ENCODE measurements around the gene TDG.

TDG gene

DNA sequence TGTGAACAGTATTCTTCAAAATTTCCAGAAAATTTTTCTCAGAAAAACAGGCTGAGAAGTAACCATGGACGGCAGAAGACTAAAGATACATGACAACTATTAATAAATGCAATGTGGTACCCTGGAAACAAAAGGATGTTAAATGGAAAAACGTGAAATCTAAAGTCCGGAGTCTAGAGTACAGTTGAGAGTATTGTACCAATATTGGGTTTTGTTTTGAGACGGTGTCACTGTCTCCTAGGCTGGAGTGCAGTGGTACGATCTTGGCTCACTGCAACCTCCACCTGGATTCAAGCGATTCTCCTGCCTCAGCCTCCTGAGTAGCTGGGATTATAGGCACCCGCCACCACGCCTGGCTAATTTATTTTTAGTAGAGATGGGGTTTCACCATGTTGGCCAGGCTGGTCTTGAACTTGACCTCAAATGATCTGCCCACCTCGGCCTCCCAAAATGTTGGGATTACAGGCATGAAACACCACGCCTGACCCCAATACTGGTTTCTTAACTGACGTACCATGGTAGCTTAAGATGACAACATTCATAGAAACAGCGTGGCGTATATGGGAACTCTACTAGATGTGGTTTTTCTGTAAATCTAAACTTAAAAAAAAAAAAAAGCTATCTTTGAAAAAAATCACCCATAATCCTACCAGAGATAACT is 16.8 kb upstream of the TDG start (continued):
- TF ChIP-seq, protein P1, sequence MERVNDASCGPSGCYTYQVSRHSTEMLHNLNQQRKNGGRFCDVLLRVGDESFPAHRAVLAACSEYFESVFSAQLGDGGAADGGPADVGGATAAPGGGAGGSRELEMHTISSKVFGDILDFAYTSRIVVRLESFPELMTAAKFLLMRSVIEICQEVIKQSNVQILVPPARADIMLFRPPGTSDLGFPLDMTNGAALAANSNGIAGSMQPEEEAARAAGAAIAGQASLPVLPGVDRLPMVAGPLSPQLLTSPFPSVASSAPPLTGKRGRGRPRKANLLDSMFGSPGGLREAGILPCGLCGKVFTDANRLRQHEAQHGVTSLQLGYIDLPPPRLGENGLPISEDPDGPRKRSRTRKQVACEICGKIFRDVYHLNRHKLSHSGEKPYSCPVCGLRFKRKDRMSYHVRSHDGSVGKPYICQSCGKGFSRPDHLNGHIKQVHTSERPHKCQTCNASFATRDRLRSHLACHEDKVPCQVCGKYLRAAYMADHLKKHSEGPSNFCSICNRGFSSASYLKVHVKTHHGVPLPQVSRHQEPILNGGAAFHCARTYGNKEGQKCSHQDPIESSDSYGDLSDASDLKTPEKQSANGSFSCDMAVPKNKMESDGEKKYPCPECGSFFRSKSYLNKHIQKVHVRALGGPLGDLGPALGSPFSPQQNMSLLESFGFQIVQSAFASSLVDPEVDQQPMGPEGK (CRISPR knock-in tag; IDR thresholded peaks at IDR 0.05; ENCODE audit: borderline replicate concordance) = no peak

DNA sequence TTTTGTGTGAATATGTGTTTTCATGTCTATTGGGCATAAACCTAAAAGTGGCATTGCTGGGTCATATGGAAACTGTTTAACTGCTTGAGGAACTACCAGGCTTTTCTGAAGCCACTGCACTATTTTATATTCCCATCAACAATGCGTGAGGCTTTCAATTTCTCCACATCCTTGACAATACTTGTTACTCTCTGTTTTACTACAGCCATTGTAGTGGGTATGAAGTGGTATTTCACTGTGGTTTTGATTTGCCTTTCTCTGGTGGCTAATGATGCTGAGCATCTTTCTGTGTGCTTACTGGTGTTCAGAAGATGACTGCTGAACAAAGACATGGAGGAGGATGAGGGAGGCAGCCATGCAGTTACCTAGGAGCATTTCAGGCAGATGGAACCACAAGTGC is 13.2 kb upstream of the TDG start:
- no peak for ATAC-seq
- TF ChIP-seq GLIS3 (CRISPR knock-in tag; IDR thresholded peaks at IDR 0.05) (no peak), PPARA (CRISPR knock-in tag; IDR thresholded peaks at IDR 0.05; ENCODE audit: borderline replicate concordance) (no peak), BACH2 (CRISPR knock-in tag; IDR thresholded peaks at IDR 0.05; ENCODE audit: borderline replicate concordance) (no peak), TOX (CRISPR knock-in tag; IDR thresholded peaks at IDR 0.05; ENCODE audit: borderline replicate concordance) (no peak), ZC3H10 (CRISPR knock-in tag; IDR thresholded peaks at IDR 0.05) (no peak), OSR1 (CRISPR knock-in tag; IDR thresholded peaks at IDR 0.05) (no peak), SNAI2 (CRISPR knock-in tag; IDR thresholded peaks at IDR 0.05) (no peak), ARNTL (CRISPR knock-in tag; IDR thresholded peaks at IDR 0.05; ENCODE audit: borderline replicate concordance, low read depth) (no peak), CSDC2 (CRISPR knock-in tag; IDR thresholded peaks at IDR 0.05) (no peak), RARB (CRISPR knock-in tag; IDR thresholded peaks at IDR 0.05) (no peak), ZFP30 (CRISPR knock-in tag; IDR thresholded peaks at IDR 0.05) (no peak), ZNF8 (CRISPR knock-in tag; IDR thresholded peaks at IDR 0.05) (no peak), ZNF565 (CRISPR knock-in tag; conservative IDR thresholded peaks at IDR 0.05; ENCODE audit: low read depth) (no peak), ESRRG (CRISPR knock-in tag; IDR thresholded peaks at IDR 0.05) (no peak)
- TF ChIP-seq, protein P2, sequence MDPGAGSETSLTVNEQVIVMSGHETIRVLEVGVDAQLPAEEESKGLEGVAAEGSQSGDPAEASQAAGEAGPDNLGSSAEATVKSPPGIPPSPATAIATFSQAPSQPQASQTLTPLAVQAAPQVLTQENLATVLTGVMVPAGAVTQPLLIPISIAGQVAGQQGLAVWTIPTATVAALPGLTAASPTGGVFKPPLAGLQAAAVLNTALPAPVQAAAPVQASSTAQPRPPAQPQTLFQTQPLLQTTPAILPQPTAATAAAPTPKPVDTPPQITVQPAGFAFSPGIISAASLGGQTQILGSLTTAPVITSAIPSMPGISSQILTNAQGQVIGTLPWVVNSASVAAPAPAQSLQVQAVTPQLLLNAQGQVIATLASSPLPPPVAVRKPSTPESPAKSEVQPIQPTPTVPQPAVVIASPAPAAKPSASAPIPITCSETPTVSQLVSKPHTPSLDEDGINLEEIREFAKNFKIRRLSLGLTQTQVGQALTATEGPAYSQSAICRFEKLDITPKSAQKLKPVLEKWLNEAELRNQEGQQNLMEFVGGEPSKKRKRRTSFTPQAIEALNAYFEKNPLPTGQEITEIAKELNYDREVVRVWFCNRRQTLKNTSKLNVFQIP (CRISPR knock-in tag; IDR thresholded peaks at IDR 0.05; ENCODE audit: borderline replicate concordance, low read depth) = no peak
- TF ChIP-seq, protein P1 (CRISPR knock-in tag; IDR thresholded peaks at IDR 0.05; ENCODE audit: borderline replicate concordance) = no peak
- TF ChIP-seq, protein P3, sequence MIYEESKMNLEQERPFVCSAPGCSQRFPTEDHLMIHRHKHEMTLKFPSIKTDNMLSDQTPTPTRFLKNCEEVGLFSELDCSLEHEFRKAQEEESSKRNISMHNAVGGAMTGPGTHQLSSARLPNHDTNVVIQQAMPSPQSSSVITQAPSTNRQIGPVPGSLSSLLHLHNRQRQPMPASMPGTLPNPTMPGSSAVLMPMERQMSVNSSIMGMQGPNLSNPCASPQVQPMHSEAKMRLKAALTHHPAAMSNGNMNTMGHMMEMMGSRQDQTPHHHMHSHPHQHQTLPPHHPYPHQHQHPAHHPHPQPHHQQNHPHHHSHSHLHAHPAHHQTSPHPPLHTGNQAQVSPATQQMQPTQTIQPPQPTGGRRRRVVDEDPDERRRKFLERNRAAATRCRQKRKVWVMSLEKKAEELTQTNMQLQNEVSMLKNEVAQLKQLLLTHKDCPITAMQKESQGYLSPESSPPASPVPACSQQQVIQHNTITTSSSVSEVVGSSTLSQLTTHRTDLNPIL (CRISPR knock-in tag; IDR thresholded peaks at IDR 0.05; ENCODE audit: low read depth) = no peak
- TF ChIP-seq, protein P4, sequence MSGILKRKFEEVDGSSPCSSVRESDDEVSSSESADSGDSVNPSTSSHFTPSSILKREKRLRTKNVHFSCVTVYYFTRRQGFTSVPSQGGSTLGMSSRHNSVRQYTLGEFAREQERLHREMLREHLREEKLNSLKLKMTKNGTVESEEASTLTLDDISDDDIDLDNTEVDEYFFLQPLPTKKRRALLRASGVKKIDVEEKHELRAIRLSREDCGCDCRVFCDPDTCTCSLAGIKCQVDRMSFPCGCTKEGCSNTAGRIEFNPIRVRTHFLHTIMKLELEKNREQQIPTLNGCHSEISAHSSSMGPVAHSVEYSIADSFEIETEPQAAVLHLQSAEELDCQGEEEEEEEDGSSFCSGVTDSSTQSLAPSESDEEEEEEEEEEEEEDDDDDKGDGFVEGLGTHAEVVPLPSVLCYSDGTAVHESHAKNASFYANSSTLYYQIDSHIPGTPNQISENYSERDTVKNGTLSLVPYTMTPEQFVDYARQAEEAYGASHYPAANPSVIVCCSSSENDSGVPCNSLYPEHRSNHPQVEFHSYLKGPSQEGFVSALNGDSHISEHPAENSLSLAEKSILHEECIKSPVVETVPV (CRISPR knock-in tag; IDR thresholded peaks at IDR 0.05) = no peak
- TF ChIP-seq, protein P5, sequence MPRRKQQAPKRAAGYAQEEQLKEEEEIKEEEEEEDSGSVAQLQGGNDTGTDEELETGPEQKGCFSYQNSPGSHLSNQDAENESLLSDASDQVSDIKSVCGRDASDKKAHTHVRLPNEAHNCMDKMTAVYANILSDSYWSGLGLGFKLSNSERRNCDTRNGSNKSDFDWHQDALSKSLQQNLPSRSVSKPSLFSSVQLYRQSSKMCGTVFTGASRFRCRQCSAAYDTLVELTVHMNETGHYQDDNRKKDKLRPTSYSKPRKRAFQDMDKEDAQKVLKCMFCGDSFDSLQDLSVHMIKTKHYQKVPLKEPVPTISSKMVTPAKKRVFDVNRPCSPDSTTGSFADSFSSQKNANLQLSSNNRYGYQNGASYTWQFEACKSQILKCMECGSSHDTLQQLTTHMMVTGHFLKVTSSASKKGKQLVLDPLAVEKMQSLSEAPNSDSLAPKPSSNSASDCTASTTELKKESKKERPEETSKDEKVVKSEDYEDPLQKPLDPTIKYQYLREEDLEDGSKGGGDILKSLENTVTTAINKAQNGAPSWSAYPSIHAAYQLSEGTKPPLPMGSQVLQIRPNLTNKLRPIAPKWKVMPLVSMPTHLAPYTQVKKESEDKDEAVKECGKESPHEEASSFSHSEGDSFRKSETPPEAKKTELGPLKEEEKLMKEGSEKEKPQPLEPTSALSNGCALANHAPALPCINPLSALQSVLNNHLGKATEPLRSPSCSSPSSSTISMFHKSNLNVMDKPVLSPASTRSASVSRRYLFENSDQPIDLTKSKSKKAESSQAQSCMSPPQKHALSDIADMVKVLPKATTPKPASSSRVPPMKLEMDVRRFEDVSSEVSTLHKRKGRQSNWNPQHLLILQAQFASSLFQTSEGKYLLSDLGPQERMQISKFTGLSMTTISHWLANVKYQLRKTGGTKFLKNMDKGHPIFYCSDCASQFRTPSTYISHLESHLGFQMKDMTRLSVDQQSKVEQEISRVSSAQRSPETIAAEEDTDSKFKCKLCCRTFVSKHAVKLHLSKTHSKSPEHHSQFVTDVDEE (CRISPR knock-in tag; IDR thresholded peaks at IDR 0.05) = no peak

Data from SK-N-SH treated with all-trans-retinoic acid at 6 μM for 48 hours (cell line).